ENCODE data around the gene SDR9C7.

GRCh38 chr12:56948457-56948777 lies 14.2 kb upstream of the SDR9C7 start:
- TF ChIP-seq CTCF (IDR thresholded peaks at IDR 0.05), result no peak
- no peak for TF ChIP-seq POLR2A (IDR thresholded peaks at IDR 0.05)

Measured in Peyer's patch (tissue), 4 donors.